Keratinocyte (primary cell): ENCODE data around the gene PIP4K2A. TPM values are rescaled to one million over a fixed set of nuclear protein-coding genes. Genes with fewer than 3 reads are reported as not detected.

Experiments used
- DNase-seq: peaks from one replicate; pipeline ENCODE4 v3.0.0-alpha.2; 2011; ENCODE audit warnings: low read depth, missing footprints, low spot score
- FAIRE-seq: peaks from 2 replicates; lab custom pipeline; 2011; peaks lifted over from hg19 to GRCh38; lab: Jason Lieb, UNC
- H2AFZ ChIP-seq: 2 replicates; pipeline ENCODE4 v1.6.0; 2012; ENCODE audit warnings: low read length, control low read depth, inconsistent platforms; ENCODE audit not compliant: control insufficient read depth
- H3K27ac ChIP-seq: 2 replicates; pipeline ENCODE4 v1.5.1; 2011; ENCODE audit warnings: low read length; ENCODE audit not compliant: control insufficient read depth, insufficient read depth
- H3K27me3 ChIP-seq: 3 replicates; pipeline ENCODE4 v1.6.0; 2011; ENCODE audit warnings: low read length; ENCODE audit not compliant: control insufficient read depth, insufficient read depth; ENCODE audit errors: extremely low read depth
- H3K36me3 ChIP-seq, 2 experiments: 2 replicates in 1 of 2; 3 replicates in 1 of 2; pipeline ENCODE4 v1.5.1; 2011; ENCODE audit warnings: low read length in 2 of 2, mild to moderate bottlenecking in 1 of 2; ENCODE audit not compliant: control insufficient read depth in 2 of 2, insufficient read depth in 2 of 2; ENCODE audit errors: extremely low read depth in 1 of 2
- H3K4me1 ChIP-seq: 3 replicates; pipeline ENCODE4 v1.5.1; 2011; ENCODE audit warnings: low read length; ENCODE audit not compliant: control insufficient read depth, insufficient read depth; ENCODE audit errors: extremely low read depth
- H3K4me2 ChIP-seq: 3 replicates; pipeline ENCODE4 v1.6.0; 2011; ENCODE audit warnings: low read depth, low read length; ENCODE audit not compliant: control insufficient read depth, insufficient read depth; ENCODE audit errors: extremely low read depth
- H3K4me3 ChIP-seq, 3 experiments: fragments of 200-600 bp in 1 of 3; sonication (generic) in 1 of 3; 2 replicates in 2 of 3; 3 replicates in 1 of 3; pipeline ENCODE4 v1.5.1; 2011 to 2016; ENCODE audit warnings: low read length in 3 of 3, mild to moderate bottlenecking in 3 of 3, control low read depth in 2 of 3, inconsistent platforms in 1 of 3, low read depth in 1 of 3, mixed read lengths in 1 of 3, mixed run types in 1 of 3, moderate library complexity in 1 of 3; ENCODE audit not compliant: control insufficient read depth in 2 of 3, insufficient read depth in 2 of 3; ENCODE audit errors: extremely low read depth in 1 of 3
- H3K79me2 ChIP-seq: 2 replicates; pipeline ENCODE4 v1.6.0; 2012; ENCODE audit warnings: low read length; ENCODE audit not compliant: control insufficient read depth, insufficient read depth
- H3K9ac ChIP-seq: 3 replicates; pipeline ENCODE4 v1.6.0; 2011; ENCODE audit warnings: low read length; ENCODE audit not compliant: control insufficient read depth, insufficient read depth; ENCODE audit errors: extremely low read depth
- H3K9me1 ChIP-seq: 3 replicates; pipeline ENCODE4 v1.6.0; 2011; ENCODE audit warnings: low read length; ENCODE audit not compliant: control insufficient read depth, insufficient read depth; ENCODE audit errors: extremely low read depth
- H3K9me3 ChIP-seq: 2 replicates; pipeline ENCODE4 v1.5.1; 2012; ENCODE audit warnings: low read depth, low read length; ENCODE audit not compliant: control insufficient read depth
- H4K20me1 ChIP-seq: 3 replicates; pipeline ENCODE4 v1.6.0; 2011; ENCODE audit warnings: low read length; ENCODE audit not compliant: control insufficient read depth, insufficient read depth; ENCODE audit errors: extremely low read depth
- EZH2 ChIP-seq: IDR thresholded peaks from one replicate; pipeline ENCODE4 v1.6.1; 2012; ENCODE audit warnings: inconsistent platforms, mild to moderate bottlenecking, low read length, moderate library complexity
- dilution Hi-C: fragments of 300-500 bp; cut with MboI; formaldehyde crosslinking; loops from one replicate; pipeline ENCODE4 v1.7.0; 2020; ENCODE audit warnings: low sequenced_read_pairs; ENCODE audit not compliant: extremely low pct_ligation_motif_present
- polyA plus RNA-seq, 5 experiments: library from polyadenylated mRNA; depleted of rRNA in 3 of 5; stranded (reverse) in 3 of 5; stranded (forward) in 1 of 5; unstranded in 1 of 5; fragments of >200 nt; gene quantifications; 1 replicate in 1 of 5; 2 replicates in 3 of 5; 3 replicates in 1 of 5; pipeline versions ENCODE4 v1.2.1 to v1.2.3, GENCODE V29; 2011 to 2012; ENCODE audit warnings: missing spikeins in 2 of 5, low read depth in 1 of 5, low replicate concordance in 1 of 5
- TF ChIP-seq, protein P1 (sequence below), 3 experiments: IDR thresholded peaks in 1 of 3; conservative IDR thresholded peaks in 1 of 3; optimal IDR thresholded peaks in 1 of 3; 2 replicates in 2 of 3; 3 replicates in 1 of 3; pipeline versions ENCODE3 to v1.5.1; 2011; ENCODE audit warnings: low read length in 3 of 3, mild to moderate bottlenecking in 3 of 3, moderate library complexity in 2 of 3, control low read depth in 1 of 3, inconsistent platforms in 1 of 3; ENCODE audit not compliant: insufficient read depth in 2 of 3; ENCODE audit errors: extremely low read depth in 1 of 3

Gene PIP4K2A
- polyA plus RNA-seq, 1 donor (not counting 4 experiments of a cell fraction or from before 2014, with no cell fraction given) = 15.5 TPM

DNA sequence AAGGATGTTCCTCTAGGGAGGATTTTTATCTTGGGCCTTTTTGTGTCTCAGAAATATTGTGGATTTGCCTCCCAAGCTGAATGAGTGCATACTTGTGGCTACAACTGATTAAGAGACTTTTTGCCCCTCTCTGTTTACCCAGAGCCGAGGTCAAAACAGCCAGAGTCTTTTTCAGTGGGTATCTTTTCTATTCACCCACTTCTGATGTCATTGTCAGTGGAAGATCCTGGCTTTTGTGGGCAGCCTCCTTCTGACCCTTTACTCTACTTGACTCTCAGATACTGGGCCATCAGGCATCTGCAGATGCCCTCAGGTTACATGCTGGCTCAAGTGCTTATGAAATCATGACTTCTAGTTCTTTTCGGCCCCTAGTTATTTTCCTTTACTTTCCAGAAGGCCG, 19.6 kb upstream of the PIP4K2A start:
- Histone ChIP-seq H3K27me3 (no peaks in the 10 kb centered on the region), H3K9me3 (no peaks in the 10 kb centered on the region), H3K79me2 (no peaks in the 10 kb centered on the region), H3K9me1 (no peaks in the 10 kb centered on the region), H3K4me3 (no peak overlapping the region), H4K20me1 (no peaks in the 10 kb centered on the region), H3K4me1 (no peaks in the 10 kb centered on the region), H3K36me3 (no peaks in the 10 kb centered on the region), H3K4me2 (no peak overlapping the region), H3K9ac (no peak overlapping the region), H3K27ac (no peak overlapping the region), H2AFZ (no peak overlapping the region)
- dilution Hi-C loops = no loop called here
- TF ChIP-seq, protein P1, sequence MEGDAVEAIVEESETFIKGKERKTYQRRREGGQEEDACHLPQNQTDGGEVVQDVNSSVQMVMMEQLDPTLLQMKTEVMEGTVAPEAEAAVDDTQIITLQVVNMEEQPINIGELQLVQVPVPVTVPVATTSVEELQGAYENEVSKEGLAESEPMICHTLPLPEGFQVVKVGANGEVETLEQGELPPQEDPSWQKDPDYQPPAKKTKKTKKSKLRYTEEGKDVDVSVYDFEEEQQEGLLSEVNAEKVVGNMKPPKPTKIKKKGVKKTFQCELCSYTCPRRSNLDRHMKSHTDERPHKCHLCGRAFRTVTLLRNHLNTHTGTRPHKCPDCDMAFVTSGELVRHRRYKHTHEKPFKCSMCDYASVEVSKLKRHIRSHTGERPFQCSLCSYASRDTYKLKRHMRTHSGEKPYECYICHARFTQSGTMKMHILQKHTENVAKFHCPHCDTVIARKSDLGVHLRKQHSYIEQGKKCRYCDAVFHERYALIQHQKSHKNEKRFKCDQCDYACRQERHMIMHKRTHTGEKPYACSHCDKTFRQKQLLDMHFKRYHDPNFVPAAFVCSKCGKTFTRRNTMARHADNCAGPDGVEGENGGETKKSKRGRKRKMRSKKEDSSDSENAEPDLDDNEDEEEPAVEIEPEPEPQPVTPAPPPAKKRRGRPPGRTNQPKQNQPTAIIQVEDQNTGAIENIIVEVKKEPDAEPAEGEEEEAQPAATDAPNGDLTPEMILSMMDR (optimal IDR thresholded peaks at IDR 0.05 in 1 of 3, IDR thresholded peaks at IDR 0.05 in 1 of 3, conservative IDR thresholded peaks at IDR 0.05 in 1 of 3; ENCODE audit: extremely low read depth in 1 of 3, insufficient read depth in 2 of 3, low read length in 3 of 3) = no peak
- no peak for DNase-seq
- no peak for FAIRE-seq

DNA sequence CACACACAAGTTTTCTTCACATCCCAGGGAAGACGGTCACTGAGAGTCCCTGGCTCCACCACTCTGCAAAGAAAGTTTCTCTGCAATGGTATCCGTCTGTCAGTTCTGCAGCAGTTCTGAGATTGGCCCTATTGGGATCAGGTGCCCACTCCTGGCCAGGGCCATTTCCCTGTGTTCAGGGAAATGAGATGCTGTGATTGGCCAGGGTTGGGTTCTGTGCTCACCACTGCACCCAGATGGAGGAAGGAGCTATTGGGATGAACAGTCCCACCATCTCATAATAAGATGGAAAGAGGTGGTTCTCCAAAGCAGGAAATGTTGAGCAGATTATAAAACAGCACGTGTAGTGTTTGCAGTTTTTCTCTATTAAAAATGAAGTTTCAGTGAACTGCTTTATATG, 13.3 kb upstream of the PIP4K2A start:
- H3K4me2 ChIP-seq = no peak overlapping the region
- no peak overlapping the region for H3K27ac ChIP-seq
- H3K27me3 ChIP-seq = no peaks in the 10 kb centered on the region
- no peak overlapping the region for H2AFZ ChIP-seq
- no peaks in the 10 kb centered on the region for H4K20me1 ChIP-seq
- DNase-seq (no peak), FAIRE-seq (no peak)
- no peak for TF ChIP-seq EZH2
- TF ChIP-seq, protein P1 (optimal IDR thresholded peaks at IDR 0.05 in 1 of 3, IDR thresholded peaks at IDR 0.05 in 1 of 3, conservative IDR thresholded peaks at IDR 0.05 in 1 of 3; ENCODE audit: extremely low read depth in 1 of 3, insufficient read depth in 2 of 3, low read length in 3 of 3) = no peak
- no peaks in the 10 kb centered on the region for H3K36me3 ChIP-seq
- no peak overlapping the region for H3K4me3 ChIP-seq
- no peak overlapping the region for H3K9ac ChIP-seq
- H3K9me1 ChIP-seq = no peaks in the 10 kb centered on the region
- dilution Hi-C loops = no loop called here
- H3K4me1 ChIP-seq = no peaks in the 10 kb centered on the region
- H3K9me3 ChIP-seq = no peaks in the 10 kb centered on the region
- H3K79me2 ChIP-seq = no peaks in the 10 kb centered on the region
